Thymus (tissue), 11 donors: ENCODE measurements around the gene SHISA7. TPM values are rescaled to one million over a fixed set of nuclear protein-coding genes. Genes with fewer than 3 reads are reported as not detected.

Source experiments
- DNase-seq, 9 donors: peaks; one replicate each; pipeline ENCODE4 v3.0.0-alpha.2; 2013; ENCODE audit warnings: low spot score in 9 of 9, low read depth in 6 of 9, missing footprints in 1 of 9
- H3K27ac ChIP-seq, 2 donors: one replicate each; pipeline ENCODE4 v1.5.1; 2013; ENCODE audit warnings: control low read depth in 1 of 2, low read depth in 1 of 2, low read length in 1 of 2, mild to moderate bottlenecking in 1 of 2, moderate library complexity in 1 of 2
- H3K27me3 ChIP-seq, 2 donors: one replicate each; pipeline ENCODE4 v1.5.1; 2013; ENCODE audit warnings: low read length in 1 of 2; ENCODE audit not compliant: control insufficient read depth in 2 of 2, insufficient read depth in 1 of 2
- H3K36me3 ChIP-seq, 2 donors: one replicate each; pipeline ENCODE4 v1.5.1; 2013; ENCODE audit warnings: low read length in 1 of 2, mild to moderate bottlenecking in 1 of 2, moderate library complexity in 1 of 2; ENCODE audit not compliant: control insufficient read depth in 2 of 2, insufficient read depth in 2 of 2
- H3K4me1 ChIP-seq, 2 donors: one replicate each; pipeline ENCODE4 v1.5.1; 2013; ENCODE audit warnings: low read length in 2 of 2; ENCODE audit not compliant: control insufficient read depth in 2 of 2, insufficient read depth in 2 of 2
- H3K4me3 ChIP-seq, 2 donors: one replicate each; pipeline ENCODE4 v1.5.1; 2013; ENCODE audit warnings: low read length in 2 of 2, control low read depth in 1 of 2, mild to moderate bottlenecking in 1 of 2
- H3K9me3 ChIP-seq, 2 donors: one replicate each; pipeline ENCODE4 v1.5.1; 2013; ENCODE audit warnings: low read length in 1 of 2, mild to moderate bottlenecking in 1 of 2; ENCODE audit not compliant: control insufficient read depth in 2 of 2, insufficient read depth in 1 of 2
- WGBS: extraction: QIAGEN DNeasy Blood & Tissue Kit; methylation state at CpG from one replicate; pipeline ENCODE4 v1.1.7; 2013; 5-methylcytosine and 5-hydroxymethylcytosine counted together
- polyA plus RNA-seq: library from polyadenylated mRNA; stranded (reverse); fragments of 200-250 nt; gene quantifications from one replicate; pipeline ENCODE4 v1.2.3, GENCODE V29; 2013
- total RNA-seq: library from RNA; stranded (reverse); fragments of 120-200 nt; gene quantifications from one replicate; pipeline ENCODE4 v1.2.4, GENCODE V29; 2013
- donor health status: healthy.

Gene SHISA7
- total and polyA plus RNA-seq, 2 donors, result 0.05 to 0.11 TPM

DNA sequence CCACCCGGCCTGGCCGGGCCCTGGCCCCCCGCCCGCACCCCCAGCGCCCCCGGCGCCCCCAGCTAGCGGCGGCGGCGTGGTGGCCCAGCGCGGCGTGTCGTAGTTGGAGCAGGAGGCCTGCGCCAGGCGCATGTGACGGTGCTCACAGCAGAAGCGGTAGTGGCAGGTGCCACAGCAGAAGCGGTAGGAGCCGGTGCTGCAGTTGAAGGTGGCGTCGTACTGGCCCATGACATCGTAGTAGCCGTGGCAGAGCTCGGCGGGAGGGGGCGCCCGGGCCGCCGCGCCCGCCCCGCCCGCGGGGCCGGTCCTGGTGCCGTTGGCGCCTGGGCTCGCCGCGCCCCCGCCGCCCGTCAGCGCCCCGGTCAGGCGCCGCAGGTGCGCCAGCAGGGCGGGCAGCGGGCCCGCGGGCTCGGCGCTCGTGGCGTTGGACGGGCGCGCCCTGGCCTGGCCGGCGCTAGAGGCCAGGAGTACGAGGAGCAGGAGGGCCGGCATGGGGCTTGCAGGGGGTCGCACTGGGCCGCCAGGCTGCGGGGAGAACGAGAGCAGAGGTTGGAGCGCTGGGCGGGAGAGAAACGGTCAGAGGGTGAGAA lies 633 bp downstream of the SHISA7 start:
- WGBS, result 2% methylated on average over 72 of the region's 72 CpGs
- H3K4me3 ChIP-seq, result peak overlapping the region in 1 of 2 donors; percentile 26
- H3K36me3 ChIP-seq, result no peaks in the 10 kb centered on the region
- no peak for DNase-seq
- no peak overlapping the region for H3K27ac ChIP-seq
- H3K4me1 ChIP-seq, result peaks cover 8 to 22% of the 10 kb centered on the region in 2 donors
- peaks cover under 1 to 15% of the 10 kb centered on the region in 2 donors for H3K9me3 ChIP-seq
- H3K27me3 ChIP-seq, result peaks cover 74 to 97% of the 10 kb centered on the region in 2 donors

DNA sequence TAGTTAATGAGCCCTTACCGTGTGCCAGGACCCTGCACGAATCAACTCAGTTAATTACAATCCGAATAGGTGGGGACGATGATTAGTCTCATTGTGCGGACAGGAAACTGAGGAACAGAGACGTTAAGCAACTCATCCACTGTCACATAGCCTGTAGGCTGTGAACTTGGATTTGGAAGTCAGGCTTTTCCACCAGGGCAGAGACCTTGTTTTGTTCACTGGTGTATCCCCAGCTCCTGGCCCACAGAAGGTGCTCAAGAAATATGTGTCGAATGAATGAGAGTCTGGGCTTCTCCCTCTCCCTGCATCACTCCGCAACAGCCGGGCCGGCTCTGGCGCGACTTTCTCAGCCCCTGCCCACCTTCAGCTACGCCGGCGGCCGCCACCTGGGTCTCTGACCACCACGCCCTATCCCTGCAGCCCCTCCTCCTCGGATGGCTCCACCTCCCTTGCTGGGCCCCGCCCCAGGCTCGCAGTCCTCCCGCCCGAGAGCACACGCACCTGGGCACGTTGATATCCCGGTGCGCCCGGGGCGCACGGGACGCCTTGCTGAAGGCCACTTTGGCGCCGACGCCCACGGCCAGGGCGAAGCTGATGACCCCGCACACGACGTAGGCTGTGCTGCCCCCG lies 1.3 kb downstream of the SHISA7 start:
- Histone ChIP-seq H3K4me1 (peaks cover 8 to 22% of the 10 kb centered on the region in 2 donors), H3K27ac (no peak overlapping the region), H3K27me3 (peaks cover 73 to 97% of the 10 kb centered on the region in 2 donors), H3K4me3 (peak overlapping the region in 1 of 2 donors; percentile 26), H3K9me3 (peaks cover 1 to 15% of the 10 kb centered on the region in 2 donors), H3K36me3 (no peaks in the 10 kb centered on the region)
- WGBS, result 4% methylated on average over 39 of the region's 39 CpGs
- no peak for DNase-seq

DNA sequence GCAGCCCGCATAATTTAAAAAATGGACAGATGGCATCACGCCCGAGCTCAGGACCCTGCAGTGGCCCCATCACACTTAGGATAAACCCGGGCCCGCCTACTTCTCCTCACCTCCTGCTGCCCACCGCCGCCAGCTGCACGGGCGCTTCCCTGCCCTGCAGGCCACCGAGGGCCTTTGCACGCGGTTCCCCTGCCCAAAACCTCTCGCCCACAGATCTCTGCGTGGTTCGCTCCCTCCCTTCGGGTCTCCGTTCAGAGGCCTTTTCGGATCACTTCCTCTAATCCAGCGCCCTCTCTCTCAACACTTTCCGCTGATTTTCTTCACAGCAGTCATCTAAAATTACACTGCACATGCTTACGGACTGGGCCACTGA lies 1.8 kb downstream of the SHISA7 start:
- no peak overlapping the region for H3K27ac ChIP-seq
- WGBS, result 2% methylated on average over 21 of the region's 21 CpGs
- peaks cover 1 to 15% of the 10 kb centered on the region in 2 donors for H3K9me3 ChIP-seq
- peaks cover 76 to 97% of the 10 kb centered on the region in 2 donors for H3K27me3 ChIP-seq
- H3K4me3 ChIP-seq, result no peak overlapping the region
- H3K36me3 ChIP-seq, result no peaks in the 10 kb centered on the region
- no peak for DNase-seq
- peaks cover 8 to 22% of the 10 kb centered on the region in 2 donors for H3K4me1 ChIP-seq

DNA sequence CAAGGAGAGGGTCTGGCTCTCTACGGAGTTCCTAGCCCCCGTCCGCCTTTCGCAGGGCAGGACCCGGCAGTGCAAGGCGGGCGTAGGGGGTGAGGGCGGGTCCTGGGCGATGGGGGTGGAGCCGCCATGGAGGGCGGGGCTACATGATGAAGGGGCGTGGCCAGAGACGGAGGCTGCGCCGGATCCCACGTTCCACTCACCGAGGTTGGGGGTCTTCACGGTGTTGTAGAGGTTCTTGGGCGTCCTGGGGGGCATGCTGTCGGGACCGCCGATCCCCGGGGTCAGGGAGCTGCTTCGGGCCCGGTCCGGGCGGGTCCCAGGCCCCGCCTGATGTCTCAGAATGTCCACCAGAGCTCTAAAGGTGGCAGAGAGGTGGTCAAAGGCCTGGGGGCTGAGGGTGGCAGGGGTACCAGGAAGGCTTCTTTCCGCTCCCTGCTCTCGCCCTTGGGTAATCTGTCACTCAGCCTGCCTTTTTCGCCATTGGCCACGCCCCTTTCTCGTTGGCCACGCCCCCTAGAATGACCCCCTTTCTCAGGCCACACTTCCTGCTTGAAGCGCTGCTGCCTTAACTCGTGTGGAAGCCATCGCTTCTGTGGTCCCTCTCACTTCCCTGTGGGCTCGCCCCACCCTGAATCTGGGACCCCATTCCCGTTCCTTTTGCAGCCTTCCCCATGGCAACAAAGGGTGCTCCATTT lies 2.5 kb downstream of the SHISA7 start:
- Histone ChIP-seq H3K27me3 (peaks cover 73 to 97% of the 10 kb centered on the region in 2 donors), H3K9me3 (peaks cover 1 to 15% of the 10 kb centered on the region in 2 donors), H3K36me3 (no peaks in the 10 kb centered on the region), H3K27ac (no peak overlapping the region), H3K4me3 (no peak overlapping the region), H3K4me1 (peaks cover 8 to 22% of the 10 kb centered on the region in 2 donors)
- no peak for DNase-seq
- WGBS, result 19% methylated on average over 39 of the region's 39 CpGs

DNA sequence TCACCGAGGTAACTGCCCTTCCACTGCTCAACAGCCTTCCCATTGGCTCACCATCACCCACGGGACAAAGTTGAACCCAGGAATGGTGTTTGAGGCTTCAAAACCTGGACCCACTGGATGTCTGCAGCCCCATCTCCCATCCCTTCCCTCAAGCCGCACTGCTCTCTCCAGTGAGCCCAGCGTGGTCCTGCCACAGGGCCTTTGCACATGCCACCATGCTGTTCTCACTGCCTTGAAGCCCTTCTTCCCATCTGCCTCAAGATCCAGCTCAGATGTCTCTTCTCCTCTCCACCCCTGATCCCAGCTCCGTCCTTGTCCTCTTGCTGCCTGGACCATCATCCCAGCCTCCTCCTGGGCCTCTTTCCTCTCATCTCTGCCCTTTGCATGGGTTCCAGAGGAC lies 4.0 kb downstream of the SHISA7 start:
- no peaks in the 10 kb centered on the region for H3K36me3 ChIP-seq
- WGBS, result 81% methylated on average over 5 of the region's 5 CpGs
- H3K27ac ChIP-seq, result no peak overlapping the region
- peaks cover 59 to 94% of the 10 kb centered on the region in 2 donors for H3K27me3 ChIP-seq
- DNase-seq, result no peak
- H3K4me1 ChIP-seq, result peaks cover 8 to 22% of the 10 kb centered on the region in 2 donors
- H3K9me3 ChIP-seq, result peaks cover 1 to 19% of the 10 kb centered on the region in 2 donors
- H3K4me3 ChIP-seq, result no peak overlapping the region

DNA sequence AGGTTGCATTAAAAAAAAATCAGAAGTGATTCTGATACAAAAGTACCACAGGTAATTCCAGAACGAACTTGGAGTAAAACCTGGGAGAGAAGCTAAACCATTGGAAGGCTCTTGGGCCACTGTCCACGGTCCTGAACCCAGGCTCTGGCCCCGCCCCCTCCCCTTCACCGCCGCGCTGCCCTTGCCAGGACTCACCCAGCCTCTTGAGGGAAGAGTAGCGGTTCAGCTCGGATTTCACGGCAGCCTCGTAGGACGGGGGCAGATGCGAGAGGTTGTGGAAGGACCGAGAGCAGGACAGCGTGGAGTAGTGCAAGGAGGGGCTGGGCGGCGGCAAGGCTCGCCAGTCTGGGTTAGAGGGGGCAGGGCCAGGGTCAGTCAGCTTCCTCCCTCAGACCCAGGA lies 5.7 kb downstream of the SHISA7 start:
- Histone ChIP-seq H3K9me3 (peaks cover 1 to 19% of the 10 kb centered on the region in 2 donors), H3K27ac (no peak overlapping the region), H3K4me3 (no peak overlapping the region), H3K4me1 (peaks cover 2 to 17% of the 10 kb centered on the region in 2 donors), H3K27me3 (peaks cover 60 to 94% of the 10 kb centered on the region in 2 donors), H3K36me3 (no peaks in the 10 kb centered on the region)
- DNase-seq, result peak in 1 of 9 donors; percentile 43
- 6% methylated on average over 17 of the region's 17 CpGs for WGBS

DNA sequence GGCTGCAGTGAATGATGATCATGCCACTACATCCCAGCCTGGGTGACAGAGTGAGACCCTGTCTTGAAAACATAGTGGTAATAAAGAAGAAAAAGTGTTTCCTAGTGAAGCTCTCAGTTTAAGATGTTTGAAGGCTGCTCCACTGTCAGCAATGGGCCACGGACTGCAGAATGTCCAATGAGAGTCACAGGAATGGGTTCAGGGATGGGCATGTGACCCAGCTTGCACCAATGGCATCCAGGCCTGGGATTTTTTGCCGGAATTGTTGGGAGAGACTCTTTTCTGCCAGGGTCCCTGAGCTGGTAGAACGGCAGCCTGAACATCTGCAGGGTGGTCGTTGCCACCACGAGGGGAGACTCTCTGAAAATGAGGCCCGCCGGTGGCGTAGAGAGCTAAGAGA lies 6.3 kb downstream of the SHISA7 start:
- H3K27me3 ChIP-seq, result peaks cover 54 to 94% of the 10 kb centered on the region in 2 donors
- peaks cover 0 to 14% of the 10 kb centered on the region in 2 donors for H3K4me1 ChIP-seq
- no peak overlapping the region for H3K4me3 ChIP-seq
- no peaks in the 10 kb centered on the region for H3K36me3 ChIP-seq
- no peak for DNase-seq
- peaks cover 1 to 19% of the 10 kb centered on the region in 2 donors for H3K9me3 ChIP-seq
- WGBS, result 50% methylated on average over 8 of the region's 8 CpGs
- no peak overlapping the region for H3K27ac ChIP-seq

DNA sequence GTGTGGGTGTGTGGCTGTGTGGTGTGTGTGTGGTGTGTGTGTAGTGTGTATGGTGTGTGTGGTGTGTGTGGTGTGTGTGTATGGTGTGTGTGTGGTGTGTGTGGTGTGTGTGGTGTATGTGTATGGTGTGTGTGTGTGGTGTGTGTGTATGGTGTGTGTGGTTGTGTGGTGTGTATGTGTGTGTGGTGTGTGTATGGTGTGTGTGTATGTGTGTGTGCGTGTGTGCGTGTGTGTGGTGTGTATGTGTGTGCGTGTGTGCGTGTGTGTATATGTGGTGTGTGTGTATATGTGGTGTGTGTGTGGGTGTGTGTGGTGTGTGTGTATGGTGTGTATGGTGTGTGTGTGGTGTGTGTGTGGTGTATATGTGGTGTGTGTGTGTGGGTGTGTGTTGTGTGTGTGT lies 8.1 kb downstream of the SHISA7 start:
- H3K27me3 ChIP-seq, result peaks cover 46 to 87% of the 10 kb centered on the region in 2 donors
- 97% methylated on average over 4 of the region's 4 CpGs for WGBS

DNA sequence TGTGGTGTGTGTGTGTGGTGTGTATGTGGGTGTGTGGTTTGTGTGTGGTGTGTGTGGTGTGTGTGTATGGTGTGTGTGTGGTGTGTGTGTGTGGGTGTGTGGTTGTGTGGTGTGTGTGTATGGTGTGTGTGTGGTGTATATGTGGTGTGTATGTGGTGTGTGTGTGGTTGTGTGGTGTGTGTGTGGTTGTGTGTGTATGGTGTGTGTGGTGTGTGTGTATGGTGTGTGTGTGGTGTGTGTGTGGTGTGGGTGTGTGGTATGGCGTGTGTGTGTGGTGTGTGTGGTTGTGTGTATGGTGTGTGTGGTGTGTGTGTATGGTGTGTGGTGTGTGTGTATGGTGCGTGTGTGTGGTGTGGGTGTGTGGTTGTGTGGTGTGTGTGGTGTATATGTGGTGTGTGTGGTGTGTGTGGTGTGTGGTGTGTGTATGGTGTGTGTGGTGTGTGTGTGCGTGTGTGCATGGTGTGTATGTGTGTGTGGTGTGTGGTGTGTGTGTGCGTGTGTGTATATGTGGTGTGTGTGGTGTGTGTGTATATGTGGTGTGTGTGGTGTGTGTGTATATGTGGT lies 8.7 kb downstream of the SHISA7 start:
- H3K36me3 ChIP-seq, result peaks cover 0 to 3% of the 10 kb centered on the region in 2 donors
- H3K9me3 ChIP-seq, result peaks cover 1 to 9% of the 10 kb centered on the region in 2 donors
- DNase-seq, result no peak
- H3K27me3 ChIP-seq, result peaks cover 42 to 84% of the 10 kb centered on the region in 2 donors
- WGBS, result 71% methylated on average over 4 of the region's 4 CpGs
- no peak overlapping the region for H3K27ac ChIP-seq
- H3K4me3 ChIP-seq, result no peak overlapping the region
- no peaks in the 10 kb centered on the region for H3K4me1 ChIP-seq

More for the DNA sequence above, 8.1 kb downstream of the SHISA7 start:
- peaks cover 1 to 7% of the 10 kb centered on the region in 2 donors for H3K9me3 ChIP-seq
- H3K27ac ChIP-seq, result no peak overlapping the region
- peaks cover 0 to under 1% of the 10 kb centered on the region in 2 donors for H3K4me1 ChIP-seq
- H3K4me3 ChIP-seq, result no peak overlapping the region
- peaks cover 0 to 3% of the 10 kb centered on the region in 2 donors for H3K36me3 ChIP-seq
- no peak for DNase-seq
